Small intestine (tissue), 7 donors: ENCODE results near the gene AUTS2. TPM values are rescaled to one million over a fixed set of nuclear protein-coding genes. Genes with fewer than 3 reads are reported as not detected.

ENCODE experiments used
- DNase-seq, 2 donors: peaks; one replicate each; pipeline versions ENCODE4 v3.0.0 to v3.0.0-alpha.2; 2013
- FAIRE-seq: peaks from 2 replicates; lab custom pipeline; 2012; peaks lifted over from hg19 to GRCh38; lab: Jason Lieb, UNC
- H3K27ac ChIP-seq, 3 donors: one replicate each; pipeline ENCODE4 v1.5.1; 2013; ENCODE audit warnings: low read length in 2 of 3, mild to moderate bottlenecking in 2 of 3, control low read depth in 1 of 3, inconsistent platforms in 1 of 3, low read depth in 1 of 3, moderate library complexity in 1 of 3
- H3K27me3 ChIP-seq, 3 donors: one replicate each; pipeline ENCODE4 v1.6.1; 2013; ENCODE audit warnings: low read length in 3 of 3, inconsistent platforms in 1 of 3; ENCODE audit not compliant: control insufficient read depth in 3 of 3, insufficient read depth in 3 of 3
- H3K36me3 ChIP-seq, 3 donors: one replicate each; pipeline ENCODE4 v1.6.1; 2013; ENCODE audit warnings: low read length in 3 of 3, inconsistent platforms in 1 of 3, low read depth in 1 of 3, mild to moderate bottlenecking in 1 of 3, moderate library complexity in 1 of 3; ENCODE audit not compliant: control insufficient read depth in 3 of 3, insufficient read depth in 2 of 3
- H3K4me1 ChIP-seq, 3 donors: one replicate each; pipeline ENCODE4 v1.6.1; 2013; ENCODE audit warnings: low read length in 2 of 3, inconsistent platforms in 1 of 3, low read depth in 1 of 3, mild to moderate bottlenecking in 1 of 3, moderate library complexity in 1 of 3; ENCODE audit not compliant: control insufficient read depth in 3 of 3, insufficient read depth in 2 of 3
- H3K4me3 ChIP-seq, 3 donors: one replicate each; pipeline ENCODE4 v1.5.1; 2013; ENCODE audit warnings: low read length in 3 of 3, control low read depth in 1 of 3, inconsistent platforms in 1 of 3, low read depth in 1 of 3, mild to moderate bottlenecking in 1 of 3, moderate library complexity in 1 of 3
- H3K9me3 ChIP-seq, 2 donors: one replicate each; pipeline ENCODE4 v1.6.1; 2013; ENCODE audit warnings: low read depth in 1 of 2, low read length in 1 of 2; ENCODE audit not compliant: control insufficient read depth in 2 of 2, insufficient read depth in 1 of 2
- WGBS, 3 donors: extraction: QIAGEN DNeasy Blood & Tissue Kit; methylation state at CpG; one replicate each; pipeline ENCODE4 v1.1.7; 2013; 5-methylcytosine and 5-hydroxymethylcytosine counted together
- polyA plus RNA-seq, 4 donors: library from polyadenylated mRNA; stranded (reverse) in 3 of 4; unstranded in 1 of 4; fragments of 200-250 nt in 3 of 4; fragments of 120-200 nt in 1 of 4; gene quantifications; one replicate each; pipeline versions ENCODE4 v1.2.1 to v1.2.3, GENCODE V29; 2013
- donor health status: healthy with polysubstance abuse.
- donor health status: control.
- donor health status: control.
- donor health status: Bipolar disorder and iron deficiency.
- donor health status: healthy.

The AUTS2 gene
- polyA plus RNA-seq, 4 donors, result 4.9 to 43.5 (median 13.6) TPM

- no peak overlapping the region for H3K27ac ChIP-seq
- H3K27me3 ChIP-seq, result no peaks in the 10 kb centered on the region
- H3K4me3 ChIP-seq, result no peak overlapping the region
- no peaks in the 10 kb centered on the region for H3K36me3 ChIP-seq
- FAIRE-seq (no peak), DNase-seq (no peak)
- WGBS, 3 donors, result 70 to 76% (median 71%) methylated on average over 3 of the region's 3 CpGs
- no peaks in the 10 kb centered on the region for H3K4me1 ChIP-seq
- no peaks in the 10 kb centered on the region for H3K9me3 ChIP-seq
Measured at GRCh38 chr7:70217571-70217970, 619.3 kb downstream of the AUTS2 start.

GRCh38 chr7:70218006-70218405, 619.7 kb downstream of the AUTS2 start:
- Histone ChIP-seq H3K36me3 (no peaks in the 10 kb centered on the region), H3K27ac (no peak overlapping the region), H3K9me3 (no peaks in the 10 kb centered on the region), H3K27me3 (no peaks in the 10 kb centered on the region), H3K4me3 (no peak overlapping the region), H3K4me1 (no peaks in the 10 kb centered on the region)
- FAIRE-seq (no peak), DNase-seq (no peak)
- 47 to 66% (median 60%) methylated on average over 3 of the region's 3 CpGs for WGBS, 3 donors

GRCh38 chr7:70219061-70219460, 620.8 kb downstream of the AUTS2 start:
- FAIRE-seq (no peak), DNase-seq (no peak)
- Histone ChIP-seq H3K36me3 (no peaks in the 10 kb centered on the region), H3K9me3 (no peaks in the 10 kb centered on the region), H3K4me3 (no peak overlapping the region), H3K4me1 (no peaks in the 10 kb centered on the region), H3K27me3 (no peaks in the 10 kb centered on the region), H3K27ac (no peak overlapping the region)
- 91 to 96% (median 93%) methylated on average over 4 of the region's 4 CpGs for WGBS, 3 donors

DNA sequence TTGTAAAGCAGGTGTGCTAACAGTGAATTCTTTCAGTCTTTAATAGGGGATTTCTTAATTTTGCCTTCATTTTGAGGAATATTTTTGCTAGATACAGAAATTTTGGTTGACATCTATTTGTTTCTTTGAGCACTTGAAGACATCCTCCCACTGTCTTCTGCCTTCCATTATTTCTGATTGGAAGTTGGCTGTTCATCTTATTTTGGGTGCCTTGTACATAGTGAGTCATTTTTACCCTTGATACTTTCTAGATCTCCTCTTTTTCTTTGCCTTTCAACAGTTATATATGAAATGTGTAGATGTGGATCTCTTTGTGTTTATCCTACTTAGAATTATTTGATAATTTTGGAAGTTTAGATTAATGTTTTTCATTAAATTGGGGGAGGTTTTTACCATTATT, 631.0 kb downstream of the AUTS2 start:
- Histone ChIP-seq H3K9me3 (peaks cover 0 to 11% of the 10 kb centered on the region in 2 donors), H3K27ac (no peak overlapping the region), H3K4me1 (no peaks in the 10 kb centered on the region), H3K27me3 (no peaks in the 10 kb centered on the region), H3K36me3 (no peaks in the 10 kb centered on the region), H3K4me3 (no peak overlapping the region)
- FAIRE-seq (no peak), DNase-seq (no peak)

- no peaks in the 10 kb centered on the region for H3K27me3 ChIP-seq
- H3K9me3 ChIP-seq, result peaks cover 0 to 11% of the 10 kb centered on the region in 2 donors
- FAIRE-seq (no peak), DNase-seq (no peak)
- no peak overlapping the region for H3K4me3 ChIP-seq
- H3K27ac ChIP-seq, result no peak overlapping the region
- no peaks in the 10 kb centered on the region for H3K36me3 ChIP-seq
- WGBS, 3 donors, result 84 to 93% (median 91%) methylated on average over 3 of the region's 3 CpGs
- H3K4me1 ChIP-seq, result no peaks in the 10 kb centered on the region
Measured at GRCh38 chr7:70230761-70231160, 632.5 kb downstream of the AUTS2 start.

DNA sequence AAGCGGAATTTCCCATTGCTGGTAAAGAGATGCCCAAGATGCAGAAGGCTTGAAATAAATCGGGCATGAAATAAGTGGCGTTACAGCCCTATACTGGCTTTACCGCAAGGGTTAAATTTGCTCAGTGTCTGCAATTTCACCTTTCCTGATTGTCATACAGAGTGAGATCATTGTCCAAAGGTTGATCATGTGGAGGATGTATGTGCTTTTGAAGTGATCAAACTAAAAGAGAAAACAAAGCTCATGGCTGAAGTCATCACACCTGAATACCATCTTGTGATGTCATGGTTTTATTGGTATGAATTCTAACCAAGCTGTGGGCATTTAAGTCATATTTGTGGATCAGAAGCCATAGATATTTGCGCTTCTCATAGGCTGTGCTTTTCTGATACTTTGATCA, 635.5 kb downstream of the AUTS2 start:
- peak; percentile 13 to 62 for DNase-seq
- 92 to 95% (median 94%) methylated on average over 5 of the region's 5 CpGs for WGBS, 3 donors
- H3K4me1 ChIP-seq, result no peaks in the 10 kb centered on the region
- H3K4me3 ChIP-seq, result no peak overlapping the region
- peaks cover 0 to 11% of the 10 kb centered on the region in 2 donors for H3K9me3 ChIP-seq
- no peak for FAIRE-seq
- no peaks in the 10 kb centered on the region for H3K27me3 ChIP-seq
- H3K27ac ChIP-seq, result no peak overlapping the region
- no peaks in the 10 kb centered on the region for H3K36me3 ChIP-seq

GRCh38 chr7:70237256-70237655, 639.0 kb downstream of the AUTS2 start:
- Histone ChIP-seq H3K36me3 (no peaks in the 10 kb centered on the region), H3K4me3 (no peak overlapping the region), H3K4me1 (no peaks in the 10 kb centered on the region), H3K27ac (no peak overlapping the region), H3K9me3 (peaks cover 0 to 2% of the 10 kb centered on the region in 2 donors), H3K27me3 (no peaks in the 10 kb centered on the region)
- no peak for FAIRE-seq
- 87 to 91% (median 88%) methylated on average over 1 of the region's 1 CpG for WGBS, 3 donors
- DNase-seq, result no peak

DNA sequence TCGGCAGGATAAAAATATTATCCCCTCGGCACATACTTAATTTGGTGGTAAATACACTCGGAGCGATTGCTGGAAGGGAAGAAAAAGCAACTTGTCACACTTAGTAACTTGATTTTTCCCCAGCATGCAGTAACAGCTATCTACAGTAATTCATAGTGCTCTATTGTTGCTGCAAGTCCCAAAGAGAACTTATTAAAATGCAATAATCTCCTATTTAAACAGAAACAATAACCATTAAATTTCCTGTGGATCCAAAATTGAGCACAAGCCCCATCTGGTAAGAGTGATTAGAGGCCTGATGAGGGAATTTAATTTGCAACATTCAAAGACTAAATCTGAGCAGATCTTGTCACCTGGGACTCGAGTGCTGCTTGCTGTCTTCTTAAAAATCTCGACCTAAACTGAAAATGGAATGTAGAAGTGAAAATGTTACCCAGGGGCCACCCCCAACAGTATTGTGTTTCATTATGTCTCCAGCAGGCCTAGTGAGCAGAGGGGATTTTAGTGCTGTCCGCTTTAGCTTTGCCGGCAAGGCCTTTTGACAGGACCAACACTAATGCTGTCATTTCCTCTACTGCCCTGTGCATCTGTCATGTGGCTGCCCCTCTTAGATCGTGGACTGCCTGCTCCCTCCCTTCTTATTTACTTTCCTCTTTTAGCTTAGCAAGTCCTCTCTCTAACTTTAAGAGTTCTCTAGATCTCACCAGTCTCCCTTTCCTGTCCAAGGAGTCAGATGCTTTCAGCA, 639.7 kb downstream of the AUTS2 start:
- 66 to 80% (median 72%) methylated on average over 9 of the region's 9 CpGs for WGBS, 3 donors
- H3K36me3 ChIP-seq, result no peaks in the 10 kb centered on the region
- H3K9me3 ChIP-seq, result no peaks in the 10 kb centered on the region
- no peaks in the 10 kb centered on the region for H3K27me3 ChIP-seq
- no peaks in the 10 kb centered on the region for H3K4me1 ChIP-seq
- H3K4me3 ChIP-seq, result no peak overlapping the region
- FAIRE-seq (no peak), DNase-seq (no peak)
- no peak overlapping the region for H3K27ac ChIP-seq

- H3K27ac ChIP-seq, result no peak overlapping the region
- H3K4me3 ChIP-seq, result no peak overlapping the region
- no peak for DNase-seq
- H3K9me3 ChIP-seq, result no peaks in the 10 kb centered on the region
- no peaks in the 10 kb centered on the region for H3K36me3 ChIP-seq
- no peaks in the 10 kb centered on the region for H3K27me3 ChIP-seq
- WGBS, 3 donors, result 93 to 97% (median 93%) methylated on average over 3 of the region's 3 CpGs
- H3K4me1 ChIP-seq, result no peaks in the 10 kb centered on the region
- no peak for FAIRE-seq
Measured at GRCh38 chr7:70239918-70240317, 641.6 kb downstream of the AUTS2 start.
